H1 (cell line): ENCODE results near the gene DLGAP3. TPM values are rescaled to one million over a fixed set of nuclear protein-coding genes. Genes with fewer than 3 reads are reported as not detected.

ENCODE experiments used
- CTCF ChIA-PET: fragments of 300-600 bp; sonication (Branson Sonifier 250); formaldehyde crosslinking; loops from one replicate; lab custom pipeline; 2021; ENCODE audit not compliant: partially characterized antibody; lab: Charles Lee
- POLR2A ChIA-PET: fragments of 300-600 bp; sonication (Branson Sonifier 250); formaldehyde crosslinking; loops from one replicate; lab custom pipeline; 2021; ENCODE audit warnings: inconsistent platforms; ENCODE audit not compliant: partially characterized antibody; lab: Charles Lee
- DNase-seq, 2 experiments: peaks; one replicate each; pipeline versions ENCODE4 v3.0.0 to v3.0.0-alpha.2; 2010 to 2022; ENCODE audit warnings: low spot score in 2 of 2, low read depth in 1 of 2, mixed read lengths in 1 of 2
- FAIRE-seq: peaks from 2 replicates; lab custom pipeline; 2011; peaks lifted over from hg19 to GRCh38; lab: Jason Lieb, UNC
- H2AFZ ChIP-seq: 2 replicates; pipeline ENCODE4 v1.8.1; 2012; ENCODE audit warnings: low read length, inconsistent platforms
- H2AK5ac ChIP-seq: 2 replicates; pipeline ENCODE4 v1.6.1; 2013; ENCODE audit warnings: low read depth, low read length
- H2BK120ac ChIP-seq: replicated peaks from 2 replicates; pipeline ENCODE3; 2013; ENCODE audit warnings: low read depth, low read length, inconsistent platforms
- H2BK12ac ChIP-seq: 2 replicates; pipeline ENCODE4 v1.6.1; 2013; ENCODE audit warnings: low read depth, low read length
- H2BK15ac ChIP-seq: 2 replicates; pipeline ENCODE4 v1.6.1; 2013; ENCODE audit warnings: low read length
- H2BK20ac ChIP-seq: 2 replicates; pipeline ENCODE4 v1.6.1; 2013; ENCODE audit warnings: low read length
- H2BK5ac ChIP-seq: 2 replicates; pipeline ENCODE4 v1.6.1; 2013; ENCODE audit warnings: low read depth, low read length
- H3K14ac ChIP-seq: 2 replicates; pipeline ENCODE4 v1.6.1; 2013; ENCODE audit warnings: inconsistent platforms; ENCODE audit not compliant: insufficient read length
- H3K18ac ChIP-seq: 2 replicates; pipeline ENCODE4 v1.6.1; 2013; ENCODE audit warnings: low read length; ENCODE audit errors: extremely low read depth
- H3K23ac ChIP-seq: 2 replicates; pipeline ENCODE4 v1.6.1; 2013; ENCODE audit warnings: inconsistent platforms; ENCODE audit not compliant: insufficient read length
- H3K23me2 ChIP-seq: 2 replicates; pipeline ENCODE4 v1.6.1; 2013; ENCODE audit warnings: low read depth, low read length
- H3K27ac ChIP-seq: 2 replicates; pipeline ENCODE4 v1.6.1; 2011; ENCODE audit warnings: low read depth, low read length, inconsistent platforms
- H3K27me3 ChIP-seq, 4 experiments: replicated peaks in 1 of 4; 1 replicate in 1 of 4; 2 replicates in 3 of 4; pipeline versions ENCODE4 v1.6.1 to v1.8.1; 2011 to 2013; ENCODE audit warnings: low read length in 3 of 4, mild to moderate bottlenecking in 3 of 4, inconsistent platforms in 2 of 4, mixed read lengths in 2 of 4, moderate library complexity in 1 of 4; ENCODE audit not compliant: control insufficient read depth in 3 of 4, insufficient read depth in 3 of 4; ENCODE audit errors: extremely low read depth in 1 of 4
- H3K36me3 ChIP-seq, 4 experiments: 2 replicates each; pipeline versions ENCODE4 v1.6.1 to v1.8.1; 2011 to 2013; ENCODE audit warnings: mild to moderate bottlenecking in 4 of 4, low read length in 3 of 4, moderate library complexity in 2 of 4, control low read depth in 1 of 4, inconsistent platforms in 1 of 4; ENCODE audit not compliant: insufficient read depth in 4 of 4, control insufficient read depth in 2 of 4
- H3K4ac ChIP-seq: replicated peaks from 2 replicates; pipeline ENCODE3; 2013; ENCODE audit warnings: low read length, low read depth, mixed read lengths, inconsistent platforms; ENCODE audit not compliant: insufficient read length
- H3K4me1 ChIP-seq, 4 experiments: replicated peaks in 1 of 4; 1 replicate in 1 of 4; 2 replicates in 3 of 4; pipeline versions ENCODE4 v1.6.1 to v1.8.1; 2011 to 2013; ENCODE audit warnings: low read length in 3 of 4, inconsistent platforms in 2 of 4, mixed read lengths in 1 of 4; ENCODE audit not compliant: insufficient read depth in 4 of 4, control insufficient read depth in 3 of 4
- H3K4me2 ChIP-seq, 2 experiments: 2 replicates each; pipeline versions ENCODE4 v1.6.1 to v1.8.1; 2011 to 2013; ENCODE audit warnings: low read depth in 2 of 2, low read length in 2 of 2, control low read depth in 1 of 2, inconsistent platforms in 1 of 2, mild to moderate bottlenecking in 1 of 2; ENCODE audit not compliant: insufficient read depth in 1 of 2
- H3K4me3 ChIP-seq, 4 experiments: fragments of 200-600, 300-600 bp in 1 of 4; sonication (generic), shearing (Covaris generic), sonication (Bioruptor Twin) in 1 of 4; 2 replicates each; pipeline versions ENCODE4 v1.5.1 to v1.8.1; 2011 to 2016; ENCODE audit warnings: low read length in 4 of 4, low read depth in 3 of 4, control low read depth in 2 of 4, inconsistent platforms in 2 of 4, mild to moderate bottlenecking in 2 of 4, mixed read lengths in 1 of 4, moderate library complexity in 1 of 4; ENCODE audit not compliant: insufficient read depth in 2 of 4; ENCODE audit errors: extremely low read depth in 1 of 4
- H3K56ac ChIP-seq: replicated peaks from 2 replicates; pipeline ENCODE3; 2013; ENCODE audit warnings: low read depth, mild to moderate bottlenecking, mixed read lengths, low read length, inconsistent platforms; ENCODE audit not compliant: insufficient read length
- H3K79me1 ChIP-seq: 2 replicates; pipeline ENCODE4 v1.6.1; 2013; ENCODE audit warnings: low read depth, low read length, control low read depth
- H3K79me2 ChIP-seq, 2 experiments: 2 replicates each; pipeline versions ENCODE4 v1.6.1 to v1.8.1; 2012 to 2013; ENCODE audit warnings: low read length in 2 of 2, mild to moderate bottlenecking in 2 of 2, inconsistent platforms in 1 of 2; ENCODE audit not compliant: insufficient read depth in 2 of 2, control insufficient read depth in 1 of 2
- H3K9ac ChIP-seq, 4 experiments: replicated peaks in 1 of 4; 1 replicate in 1 of 4; 2 replicates in 3 of 4; pipeline versions ENCODE4 v1.6.1 to v1.8.1; 2011 to 2013; ENCODE audit warnings: low read depth in 3 of 4, low read length in 3 of 4, control low read depth in 2 of 4, mild to moderate bottlenecking in 2 of 4, moderate library complexity in 2 of 4, inconsistent platforms in 1 of 4; ENCODE audit errors: extremely low read depth in 1 of 4
- H3K9me3 ChIP-seq, 2 experiments: 2 replicates each; pipeline versions ENCODE4 v1.6.1 to v1.8.1; 2012 to 2013; ENCODE audit warnings: mild to moderate bottlenecking in 2 of 2, moderate library complexity in 2 of 2, control low read depth in 1 of 2, inconsistent platforms in 1 of 2, low read depth in 1 of 2, low read length in 1 of 2, mixed read lengths in 1 of 2; ENCODE audit not compliant: insufficient read depth in 2 of 2
- H4K20me1 ChIP-seq, 2 experiments: replicated peaks in 1 of 2; 2 replicates each; pipeline versions ENCODE3 to v1.8.1; 2011 to 2013; ENCODE audit warnings: inconsistent platforms in 2 of 2, low read length in 2 of 2, mild to moderate bottlenecking in 1 of 2; ENCODE audit not compliant: insufficient read depth in 2 of 2, control insufficient read depth in 1 of 2
- H4K5ac ChIP-seq: 2 replicates; pipeline ENCODE4 v1.6.1; 2013; ENCODE audit warnings: low read length, low read depth, mixed read lengths, inconsistent platforms; ENCODE audit not compliant: insufficient read length
- H4K8ac ChIP-seq: 2 replicates; pipeline ENCODE4 v1.8.0; 2013; ENCODE audit warnings: mild to moderate bottlenecking, moderate library complexity, low read length, inconsistent platforms; ENCODE audit not compliant: insufficient read depth; ENCODE audit errors: extremely low read depth
- H4K91ac ChIP-seq: replicated peaks from 2 replicates; pipeline ENCODE3; 2013; ENCODE audit warnings: low read length, mixed read lengths, inconsistent platforms; ENCODE audit not compliant: insufficient read length
- WGBS, 2 experiments: shearing (Covaris generic) in 1 of 2; methylation state at CpG; one replicate each; pipeline versions ENCODE4 v1.1.6 to v1.1.7; 2013 to 2015; ENCODE audit warnings: low lambda C conversion rate in 2 of 2, mixed read lengths in 2 of 2, inconsistent platforms in 1 of 2, low coverage in 1 of 2, missing lambda C conversion rate in 1 of 2; ENCODE audit not compliant: insufficient replicate concordance in 2 of 2, insufficient coverage in 1 of 2, insufficient read length in 1 of 2; ENCODE audit errors: extremely low coverage in 1 of 2, missing lambda C conversion rate in 1 of 2; 5-methylcytosine and 5-hydroxymethylcytosine counted together
- polyA plus RNA-seq, 7 experiments: library from polyadenylated mRNA; depleted of rRNA in 3 of 7; stranded (reverse) in 5 of 7; unstranded in 2 of 7; fragments of >200 nt in 5 of 7; fragments of 200-250 nt in 2 of 7; gene quantifications; 1 replicate in 5 of 7; 2 replicates in 1 of 7; 4 replicates in 1 of 7; pipeline versions ENCODE4 v1.2.1 to v1.2.3, GENCODE V29; 2011 to 2013; ENCODE audit warnings: missing spikeins in 2 of 7, mixed read lengths in 2 of 7
- total RNA-seq: library from RNA; stranded (reverse); fragmentation: NEBNext Ultra II Directional; extraction: Animal tissue kit (Norgen Biotek cat#: 25700); gene quantifications from 2 replicates; pipeline ENCODE4 v1.2.1, GENCODE V29; 2021

Gene DLGAP3
- total and polyA plus RNA-seq, 2 of the 8 experiments (the other 6 are each of a cell fraction or from before 2014, with no cell fraction given), result 3.8 to 13.2 TPM

GRCh38 chr1:34918386-34918976, 11.0 kb downstream of the DLGAP3 start:
- Histone ChIP-seq H2BK20ac (0 out of 2 replicates have a peak overlapping the region, but pooled peaks have one; percentile 29), H3K9me3 (no peaks in the 10 kb centered on the region), H3K4ac (no peak overlapping the region), H4K20me1 (peaks cover 2 to 3% of the 10 kb centered on the region in 2 experiments), H3K79me1 (no peaks in the 10 kb centered on the region), H3K14ac (no peak overlapping the region), H2BK12ac (peak overlapping the region; percentile 94; the same call in 1 of the 2 replicates), H3K4me3 (peak overlapping the region in 1 of 4 experiments; percentile 28; a peak in 1 of 8 replicates), H4K91ac (peak overlapping the region; percentile 81), H3K36me3 (no peaks in the 10 kb centered on the region), H4K5ac (peak overlapping the region; percentile 22), H3K56ac (no peak overlapping the region), H2BK5ac (peak overlapping the region; percentile 78; the same call in 1 of the 2 replicates), H3K4me2 (peak overlapping the region; percentile 41 to 51), H2BK15ac (peak overlapping the region; percentile 99), H3K27ac (no peak overlapping the region), H3K27me3 (no peaks in the 10 kb centered on the region), H4K8ac (peak overlapping the region; percentile 5; the same call in 1 of the 2 replicates), H2AFZ (no peak overlapping the region), H2AK5ac (no peak overlapping the region), H3K79me2 (no peaks in the 10 kb centered on the region), H3K4me1 (peaks cover 2 to 19% (median 9%) of the 10 kb centered on the region in 4 experiments; a peak in 6 of 7 replicates), H3K23ac (no peak overlapping the region), H2BK120ac (no peak overlapping the region), H3K23me2 (peaks cover 2% of the 10 kb centered on the region; the same call in 1 of the 2 replicates), H3K9ac (0 out of 7 replicates have a peak overlapping the region, but pooled peaks of 1 of the 4 experiments have one; percentile 24), H3K18ac (no peak overlapping the region)
- peak in 1 of 2 experiments; percentile 47 for DNase-seq
- ChIA-PET POLR2A (interaction anchor here (1.2 to 1.7 kb wide), 2 partner anchors 12 to 59 kb away, joined by 5 read pairs; partner anchors contain the start of genes DLGAP3 and SMIM12), CTCF (interaction anchor here (1.0 to 2.6 kb wide), 6 partner anchors 8 to 167 kb away, joined by 3 to 7 read pairs (median 4); partner anchors contain the start of gene DLGAP3)
- no peak for FAIRE-seq
- 60% methylated on average over 9 of the region's 11 CpGs; no CpG with 5 or more reads in 1 of the 2 experiments for WGBS, 2 experiments
